ENCODE data around the gene MPPED1. TPM values are rescaled to one million over a fixed set of nuclear protein-coding genes. Genes with fewer than 3 reads are reported as not detected.

Gene MPPED1
- total and polyA plus RNA-seq, 12 donors, result 0.01 TPM; not detected in 11

DNA sequence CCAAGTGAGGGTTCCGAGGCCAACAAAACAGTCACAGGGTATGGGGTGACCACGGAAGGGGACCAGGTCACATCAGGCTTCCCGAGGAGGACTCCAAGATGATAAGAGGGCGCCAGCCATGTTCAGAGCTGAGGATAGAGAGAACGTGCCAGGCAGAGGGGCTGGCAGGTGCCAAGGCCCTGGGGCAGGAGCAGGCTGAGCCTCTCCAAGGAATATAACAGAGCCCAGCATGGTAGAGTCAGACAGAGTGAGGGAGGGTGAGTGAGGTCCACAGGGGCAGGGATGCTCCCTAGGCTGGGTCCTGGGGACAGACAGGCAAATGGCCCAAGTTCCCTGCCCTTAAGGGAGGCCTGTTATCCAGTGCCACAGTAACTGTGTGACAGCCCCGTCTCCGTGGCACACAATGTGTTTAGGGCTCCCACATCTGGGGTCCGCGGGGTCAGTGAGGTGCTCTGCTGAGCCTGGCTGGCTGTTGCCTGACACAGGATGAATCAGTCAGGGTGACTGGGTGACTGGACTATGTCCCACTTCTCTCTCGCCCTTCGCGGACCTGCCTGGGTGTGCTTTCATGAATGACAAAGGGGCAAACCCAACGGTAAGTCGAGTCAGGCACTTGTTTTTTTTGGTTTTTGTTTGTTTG is 105.3 kb downstream of the MPPED1 start:
- Histone ChIP-seq H3K27me3 (peaks cover 0 to 24% (median 10%) of the 10 kb centered on the region in 7 donors), H3K9me3 (no peaks in the 10 kb centered on the region), H3K36me3 (no peaks in the 10 kb centered on the region), H3K27ac (no peak overlapping the region), H3K4me3 (no peak overlapping the region), H3K4me1 (no peaks in the 10 kb centered on the region)
- DNase-seq, result no peak
- ATAC-seq, result no peak
- TF ChIP-seq, protein P1, sequence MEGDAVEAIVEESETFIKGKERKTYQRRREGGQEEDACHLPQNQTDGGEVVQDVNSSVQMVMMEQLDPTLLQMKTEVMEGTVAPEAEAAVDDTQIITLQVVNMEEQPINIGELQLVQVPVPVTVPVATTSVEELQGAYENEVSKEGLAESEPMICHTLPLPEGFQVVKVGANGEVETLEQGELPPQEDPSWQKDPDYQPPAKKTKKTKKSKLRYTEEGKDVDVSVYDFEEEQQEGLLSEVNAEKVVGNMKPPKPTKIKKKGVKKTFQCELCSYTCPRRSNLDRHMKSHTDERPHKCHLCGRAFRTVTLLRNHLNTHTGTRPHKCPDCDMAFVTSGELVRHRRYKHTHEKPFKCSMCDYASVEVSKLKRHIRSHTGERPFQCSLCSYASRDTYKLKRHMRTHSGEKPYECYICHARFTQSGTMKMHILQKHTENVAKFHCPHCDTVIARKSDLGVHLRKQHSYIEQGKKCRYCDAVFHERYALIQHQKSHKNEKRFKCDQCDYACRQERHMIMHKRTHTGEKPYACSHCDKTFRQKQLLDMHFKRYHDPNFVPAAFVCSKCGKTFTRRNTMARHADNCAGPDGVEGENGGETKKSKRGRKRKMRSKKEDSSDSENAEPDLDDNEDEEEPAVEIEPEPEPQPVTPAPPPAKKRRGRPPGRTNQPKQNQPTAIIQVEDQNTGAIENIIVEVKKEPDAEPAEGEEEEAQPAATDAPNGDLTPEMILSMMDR (IDR thresholded peaks at IDR 0.05), result no peak
- 80 to 86% methylated on average over 14 of the region's 14 CpGs for WGBS, 2 donors
- intact Hi-C loops (cut with DNase I), result no loop called here

DNA sequence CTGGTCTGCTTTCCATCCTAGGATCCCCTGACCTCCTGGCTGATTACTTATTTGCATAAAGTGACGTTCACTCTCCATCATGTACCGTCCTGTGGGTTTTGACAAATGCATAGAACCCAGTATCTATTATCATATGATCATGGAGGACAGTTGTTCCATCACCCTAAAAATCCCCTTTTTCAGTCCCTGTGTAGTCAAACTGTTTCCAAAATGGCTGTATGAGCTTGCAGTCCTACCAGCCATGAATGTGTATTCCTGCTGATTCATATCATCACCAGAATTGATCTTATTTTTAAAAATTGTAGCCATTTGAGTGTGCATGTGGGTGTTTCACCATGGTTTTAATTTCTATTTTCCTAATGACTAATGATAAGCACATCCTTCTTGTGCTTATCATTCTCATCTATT is 108.8 kb downstream of the MPPED1 start:
- H3K27me3 ChIP-seq, result peaks cover 0 to 18% (median 10%) of the 10 kb centered on the region in 7 donors
- no peak overlapping the region for H3K4me3 ChIP-seq
- WGBS, 2 donors, result 55 to 66% methylated on average over 2 of the region's 2 CpGs
- ATAC-seq (no peak), DNase-seq (no peak)
- intact Hi-C loops (cut with DNase I), result no loop called here
- H3K27ac ChIP-seq, result no peak overlapping the region
- H3K36me3 ChIP-seq, result no peaks in the 10 kb centered on the region
- H3K9me3 ChIP-seq, result no peaks in the 10 kb centered on the region
- no peaks in the 10 kb centered on the region for H3K4me1 ChIP-seq
- TF ChIP-seq, protein P1 (IDR thresholded peaks at IDR 0.05), result no peak

DNA sequence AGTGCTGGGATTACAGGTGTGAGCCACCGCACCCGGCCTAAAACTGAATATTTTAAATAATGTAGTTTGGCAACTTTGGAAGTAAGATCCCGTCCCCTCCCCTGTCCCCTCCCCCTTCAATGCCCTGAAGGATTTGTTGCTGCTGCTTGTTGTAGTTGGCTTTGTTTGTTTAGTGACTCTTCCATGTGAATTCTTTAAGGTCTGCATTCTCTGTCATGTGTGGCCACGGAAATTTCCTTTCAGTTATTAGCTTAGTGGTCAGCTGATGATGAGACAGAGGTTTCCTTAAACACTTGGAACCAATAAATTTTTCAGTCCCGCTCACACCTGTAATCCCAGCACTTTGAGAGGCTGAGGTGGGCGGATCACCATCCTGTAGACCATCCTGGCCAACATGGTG is 109.9 kb downstream of the MPPED1 start:
- no peak overlapping the region for H3K27ac ChIP-seq
- DNase-seq (no peak), ATAC-seq (no peak)
- no peaks in the 10 kb centered on the region for H3K9me3 ChIP-seq
- TF ChIP-seq, protein P1 (IDR thresholded peaks at IDR 0.05), result no peak
- peaks cover 0 to 18% (median 14%) of the 10 kb centered on the region in 7 donors for H3K27me3 ChIP-seq
- H3K4me1 ChIP-seq, result no peaks in the 10 kb centered on the region
- intact Hi-C loops (cut with DNase I), result no loop called here
- WGBS, 2 donors, result 79 to 83% methylated on average over 6 of the region's 6 CpGs
- no peak overlapping the region for H3K4me3 ChIP-seq
- no peaks in the 10 kb centered on the region for H3K36me3 ChIP-seq

DNA sequence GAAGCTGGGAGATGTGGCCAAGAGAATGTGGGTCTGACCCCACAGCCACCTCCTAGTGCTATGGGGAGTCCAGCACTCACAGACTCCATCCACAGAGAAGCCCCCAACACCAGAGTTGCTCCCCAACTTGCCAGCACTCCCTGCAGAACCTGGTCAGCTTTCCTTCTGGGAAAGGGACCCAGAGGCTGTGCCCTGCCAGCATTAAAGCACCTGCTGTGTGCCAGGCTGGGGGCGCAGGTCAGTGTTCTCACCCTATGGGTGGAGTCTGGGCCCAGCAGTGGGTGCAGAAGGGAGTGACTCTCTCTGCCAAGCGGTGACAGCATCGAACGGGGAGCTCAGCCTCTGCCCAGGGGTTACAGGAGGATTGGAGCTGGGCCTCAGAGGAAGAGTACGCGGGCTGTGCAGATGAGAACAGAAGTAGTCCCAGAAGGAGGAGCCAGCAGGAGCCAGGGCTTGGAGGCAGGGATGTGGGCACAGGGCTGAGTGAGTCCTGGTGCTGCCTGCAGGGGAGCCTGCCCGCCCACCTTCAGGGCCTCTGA is 114.4 kb downstream of the MPPED1 start:
- H3K4me1 ChIP-seq, result no peaks in the 10 kb centered on the region
- H3K9me3 ChIP-seq, result no peaks in the 10 kb centered on the region
- no peaks in the 10 kb centered on the region for H3K36me3 ChIP-seq
- H3K27me3 ChIP-seq, result peaks cover 0 to 28% (median 11%) of the 10 kb centered on the region in 7 donors
- no peak overlapping the region for H3K4me3 ChIP-seq
- no peak for ATAC-seq
- no peak overlapping the region for H3K27ac ChIP-seq
- 81 to 82% methylated on average over 7 of the region's 7 CpGs for WGBS, 2 donors
- TF ChIP-seq, protein P1 (IDR thresholded peaks at IDR 0.05), result no peak
- DNase-seq, result no peak
- intact Hi-C loops (cut with DNase I), result no loop called here

All from heart right ventricle (tissue), 16 donors.